Measurements from ENCODE around the gene RNU1-2. TPM values are rescaled to one million over a fixed set of nuclear protein-coding genes. Genes with fewer than 3 reads are reported as not detected.
"Not testable (repeated sequence)": the region's sequence is repeated elsewhere in the genome, so short reads cannot be mapped to it uniquely, and the experiment has no call there.

Gene RNU1-2
- total RNA-seq, 4 donors from 2014 or later, result under 0.01 TPM; not detected in 2

DNA sequence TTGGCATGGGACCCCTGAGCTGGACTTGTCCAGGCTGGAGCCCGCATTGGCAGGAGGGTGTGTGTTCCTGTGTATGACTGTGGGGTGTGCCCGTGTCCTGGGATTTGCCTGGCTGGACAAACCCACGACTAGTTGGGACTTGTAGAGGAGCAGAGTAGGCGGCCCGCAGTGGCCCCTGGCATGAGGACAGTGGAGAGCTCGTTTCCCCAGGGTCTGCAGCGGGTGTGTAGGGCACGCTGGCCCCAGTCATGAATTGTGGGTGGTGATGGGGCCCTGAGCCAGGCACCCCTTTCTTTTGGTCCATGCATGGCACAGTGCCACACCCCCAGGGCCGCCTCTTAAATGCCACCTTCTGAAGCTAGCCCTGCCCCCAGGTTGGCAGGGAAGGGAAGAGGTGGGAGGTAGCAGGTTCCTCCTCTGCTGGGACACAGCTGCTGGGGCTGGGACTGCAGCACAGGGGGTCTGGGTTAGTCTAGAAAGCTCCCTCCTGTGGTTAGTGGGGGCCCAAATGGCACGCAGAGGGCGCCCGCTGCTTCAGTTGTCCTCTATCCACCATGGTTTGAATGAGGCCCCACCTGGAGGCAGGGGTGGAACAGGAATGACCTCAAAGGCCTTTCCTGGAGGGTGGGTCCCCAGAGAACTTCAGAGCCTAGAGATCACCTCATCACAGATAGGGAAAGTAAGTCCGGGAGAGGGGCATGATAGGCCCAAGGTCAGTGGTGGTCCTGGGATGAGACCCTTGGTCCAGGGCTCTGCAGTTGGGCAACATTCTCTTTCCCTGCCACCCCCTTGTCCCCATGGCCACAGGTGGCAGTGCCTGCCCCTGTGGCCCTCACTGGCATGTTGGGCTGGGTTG lies 30.1 kb downstream of the RNU1-2 start:
- intact Hi-C loops (cut with DNase I), result loop anchor here (10.0 kb wide), 1 partner anchor 201 kb away; no protein-coding TSS in a partner anchor
- peaks cover 0 to 25% (median 14%) of the 10 kb centered on the region in 4 donors for H3K36me3 ChIP-seq
- H3K27ac ChIP-seq (replicated peaks in 1 of 4), result no peak overlapping the region
- no peak for DNase-seq (ENCODE audit: extremely low spot score)
- no peaks in the 10 kb centered on the region for H3K9me3 ChIP-seq
- TF ChIP-seq, protein P1, sequence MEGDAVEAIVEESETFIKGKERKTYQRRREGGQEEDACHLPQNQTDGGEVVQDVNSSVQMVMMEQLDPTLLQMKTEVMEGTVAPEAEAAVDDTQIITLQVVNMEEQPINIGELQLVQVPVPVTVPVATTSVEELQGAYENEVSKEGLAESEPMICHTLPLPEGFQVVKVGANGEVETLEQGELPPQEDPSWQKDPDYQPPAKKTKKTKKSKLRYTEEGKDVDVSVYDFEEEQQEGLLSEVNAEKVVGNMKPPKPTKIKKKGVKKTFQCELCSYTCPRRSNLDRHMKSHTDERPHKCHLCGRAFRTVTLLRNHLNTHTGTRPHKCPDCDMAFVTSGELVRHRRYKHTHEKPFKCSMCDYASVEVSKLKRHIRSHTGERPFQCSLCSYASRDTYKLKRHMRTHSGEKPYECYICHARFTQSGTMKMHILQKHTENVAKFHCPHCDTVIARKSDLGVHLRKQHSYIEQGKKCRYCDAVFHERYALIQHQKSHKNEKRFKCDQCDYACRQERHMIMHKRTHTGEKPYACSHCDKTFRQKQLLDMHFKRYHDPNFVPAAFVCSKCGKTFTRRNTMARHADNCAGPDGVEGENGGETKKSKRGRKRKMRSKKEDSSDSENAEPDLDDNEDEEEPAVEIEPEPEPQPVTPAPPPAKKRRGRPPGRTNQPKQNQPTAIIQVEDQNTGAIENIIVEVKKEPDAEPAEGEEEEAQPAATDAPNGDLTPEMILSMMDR (IDR thresholded peaks at IDR 0.05), result no peak
- TF ChIP-seq EP300 (IDR thresholded peaks at IDR 0.05) (no peak), POLR2A (IDR thresholded peaks at IDR 0.05; ENCODE audit: low read depth) (no peak), POLR2AphosphoS5 (IDR thresholded peaks at IDR 0.05) (no peak)
- peaks cover 6 to 22% (median 10%) of the 10 kb centered on the region in 4 donors for H3K4me1 ChIP-seq
- no peak overlapping the region for H3K4me3 ChIP-seq
- 77% methylated on average over 10 of the region's 13 CpGs for WGBS
- peaks cover 0 to 14% (median 4%) of the 10 kb centered on the region in 4 donors for H3K27me3 ChIP-seq

- no peak for DNase-seq (ENCODE audit: extremely low spot score)
- peaks cover 0 to 32% (median 21%) of the 10 kb centered on the region in 4 donors for H3K36me3 ChIP-seq
- peaks cover 0 to 14% (median 3%) of the 10 kb centered on the region in 4 donors for H3K27me3 ChIP-seq
- H3K27ac ChIP-seq (replicated peaks in 1 of 4), result no peak overlapping the region
- no peaks in the 10 kb centered on the region for H3K9me3 ChIP-seq
- TF ChIP-seq POLR2A (IDR thresholded peaks at IDR 0.05; ENCODE audit: low read depth), result no peak
- TF ChIP-seq, protein P1 (IDR thresholded peaks at IDR 0.05), result no peak
- no peak for TF ChIP-seq EP300 (IDR thresholded peaks at IDR 0.05)
- intact Hi-C loops (cut with DNase I), result loop anchor here (10.0 kb wide), 1 partner anchor 202 kb away; no protein-coding TSS in a partner anchor
- peaks cover 4 to 15% (median 4%) of the 10 kb centered on the region in 4 donors for H3K4me1 ChIP-seq
- H3K4me3 ChIP-seq, result no peak overlapping the region
- WGBS, result 75% methylated on average over 9 of the region's 10 CpGs
Measured at GRCh38 chr1:16926491-16927073, 30.8 kb downstream of the RNU1-2 start.

- DNase-seq (ENCODE audit: extremely low spot score), result no peak
- no peak overlapping the region for H3K4me3 ChIP-seq
- H3K27ac ChIP-seq (replicated peaks in 1 of 4), result no peak overlapping the region
- H3K4me1 ChIP-seq, result peaks cover 0 to 8% (median 0%) of the 10 kb centered on the region in 4 donors
- H3K9me3 ChIP-seq, result no peaks in the 10 kb centered on the region
- TF ChIP-seq, protein P1 (IDR thresholded peaks at IDR 0.05), result no peak
- TF ChIP-seq POLR2A (IDR thresholded peaks at IDR 0.05; ENCODE audit: low read depth) (no peak), EP300 (IDR thresholded peaks at IDR 0.05) (no peak), POLR2AphosphoS5 (IDR thresholded peaks at IDR 0.05) (no peak)
- peaks cover 0 to 7% (median 0%) of the 10 kb centered on the region in 4 donors for H3K27me3 ChIP-seq
- WGBS, result 92% methylated on average over 14 of the region's 14 CpGs
- peaks cover 0 to 39% (median 24%) of the 10 kb centered on the region in 4 donors for H3K36me3 ChIP-seq
- intact Hi-C loops (cut with DNase I), result loop anchor here (10.0 kb wide), 1 partner anchor 202 kb away; no protein-coding TSS in a partner anchor
Measured at GRCh38 chr1:16927256-16927655, 31.5 kb downstream of the RNU1-2 start.

DNA sequence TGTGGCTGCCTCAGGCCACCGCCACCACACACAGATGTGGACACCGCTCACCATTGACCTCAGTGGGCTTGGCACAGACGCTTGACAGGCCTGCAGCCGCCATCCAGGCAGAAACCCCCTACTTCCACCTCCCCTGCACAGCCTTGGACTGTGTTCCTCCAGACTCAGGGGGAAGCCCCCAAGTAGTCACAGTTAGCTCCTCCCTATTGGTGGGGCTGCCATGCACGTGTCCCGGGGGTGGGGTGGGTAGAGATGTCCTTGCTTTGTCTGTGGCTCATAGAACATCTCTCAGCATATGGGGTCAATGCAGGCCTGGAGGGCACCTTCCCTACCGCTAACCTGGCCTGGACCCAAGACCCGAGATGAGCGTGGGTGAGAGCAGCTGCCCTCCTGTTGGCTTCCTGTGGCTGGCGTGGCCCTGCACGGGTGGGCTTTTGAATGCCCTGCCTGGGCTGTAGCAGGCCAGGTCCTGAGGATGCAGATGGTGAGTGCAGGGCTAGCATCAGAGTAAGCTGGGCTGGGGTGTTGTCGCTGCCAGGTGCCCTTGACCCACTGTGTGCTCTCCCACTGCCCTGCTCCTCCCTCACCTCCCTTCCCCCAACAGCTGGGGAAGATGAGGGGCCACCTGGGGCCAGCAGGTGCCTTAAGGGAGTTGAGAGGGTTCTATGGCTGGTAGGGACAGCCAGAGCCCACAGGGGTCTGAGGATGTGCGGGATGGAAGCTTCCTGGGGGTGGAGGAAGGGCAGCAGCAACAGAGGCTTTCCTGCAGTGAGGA lies 32.1 kb downstream of the RNU1-2 start:
- no peak for DNase-seq (ENCODE audit: extremely low spot score)
- Histone ChIP-seq H3K27me3 (peaks cover 0 to 3% (median 0%) of the 10 kb centered on the region in 4 donors), H3K36me3 (peaks cover 0 to 45% (median 28%) of the 10 kb centered on the region in 4 donors), H3K4me3 (no peak overlapping the region), H3K27ac (replicated peaks in 1 of 4) (no peak overlapping the region), H3K4me1 (peaks cover 0 to 8% (median 0%) of the 10 kb centered on the region in 4 donors), H3K9me3 (no peaks in the 10 kb centered on the region)
- intact Hi-C loops (cut with DNase I), result loop anchor here (10.0 kb wide), 1 partner anchor 203 kb away; no protein-coding TSS in a partner anchor
- TF ChIP-seq POLR2AphosphoS5 (IDR thresholded peaks at IDR 0.05) (no peak), EP300 (IDR thresholded peaks at IDR 0.05) (no peak), POLR2A (IDR thresholded peaks at IDR 0.05; ENCODE audit: low read depth) (no peak)
- TF ChIP-seq, protein P1 (IDR thresholded peaks at IDR 0.05), result no peak
- WGBS, result 84% methylated on average over 8 of the region's 13 CpGs

DNA sequence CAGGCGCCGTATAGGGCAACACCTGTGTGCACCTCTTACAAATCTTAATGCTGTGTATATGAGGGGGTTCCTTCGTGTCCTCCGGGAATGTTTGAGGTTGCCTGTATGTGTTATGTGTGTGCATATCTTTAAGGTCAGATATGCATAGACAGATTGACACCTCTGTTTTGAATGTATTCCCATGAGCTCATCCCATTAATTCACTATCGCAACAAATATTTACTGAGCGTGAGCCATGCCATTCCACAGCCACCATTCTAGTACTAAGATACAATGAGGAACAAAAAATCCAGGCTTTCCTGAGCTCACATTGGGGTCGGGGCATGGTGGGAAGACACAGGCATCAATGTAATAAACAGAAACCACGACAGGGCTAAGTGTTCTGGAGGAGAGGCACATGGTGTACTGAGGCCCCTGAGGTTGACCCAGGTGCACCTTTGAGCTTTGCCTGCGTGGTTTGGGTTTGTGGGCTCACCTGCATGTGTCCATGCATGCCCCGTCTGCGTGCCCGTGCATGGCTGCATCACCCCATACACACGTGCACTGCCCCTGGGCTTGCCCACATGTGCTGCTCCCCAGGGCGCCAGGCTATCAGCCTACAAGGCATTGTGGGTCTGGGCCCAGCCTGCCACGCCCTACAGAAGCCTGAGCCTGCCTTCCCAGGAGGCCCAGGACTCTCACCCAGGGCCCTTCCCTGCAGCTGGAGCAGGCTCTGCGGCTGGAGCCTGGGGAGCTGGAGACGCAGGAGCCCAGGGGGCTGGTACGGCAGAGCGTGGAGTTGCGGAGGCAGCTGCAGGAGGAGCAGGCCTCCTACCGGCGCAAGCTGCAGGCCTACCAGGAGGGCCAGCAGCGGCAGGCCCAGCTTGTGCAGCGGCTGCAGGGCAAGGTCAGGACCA lies 33.6 kb downstream of the RNU1-2 start:
- intact Hi-C loops (cut with DNase I), result loop anchor here (10.0 kb wide), 1 partner anchor 205 kb away; no protein-coding TSS in a partner anchor
- DNase-seq (ENCODE audit: extremely low spot score), result not testable (repeated sequence)

More for the DNA sequence above, 33.6 kb downstream of the RNU1-2 start:
- H3K27me3 ChIP-seq; H3K27ac ChIP-seq (replicated peaks in 1 of 4); H3K9me3 ChIP-seq; H3K4me1 ChIP-seq; H3K4me3 ChIP-seq: not testable (repeated sequence)
- peaks cover 0 to 53% (median 32%) of the 10 kb centered on the region in 4 donors for H3K36me3 ChIP-seq
- WGBS, result 82% methylated on average over 20 of the region's 24 CpGs

All from esophagus muscularis mucosa (tissue), 4 donors.